GM19395 (cell line): ENCODE measurements around the gene ELFN1.

Experiments
- ATAC-seq: cut with Tn5 transposase; IDR thresholded peaks from one replicate; pipeline ENCODE4 v1.9.1; 2021; ENCODE audit warnings: mild to moderate bottlenecking, moderate library complexity; ENCODE audit not compliant: unreplicated experiment

Gene ELFN1

GRCh38 chr7:1675036-1675671 lies 5.1 kb downstream of the ELFN1 start:
- ATAC-seq, result no peak

- no peak for ATAC-seq
Observed at GRCh38 chr7:1675673-1676549, 5.8 kb downstream of the ELFN1 start.

GRCh38 chr7:1676550-1677078 lies 6.5 kb downstream of the ELFN1 start:
- ATAC-seq, result no peak

- no peak for ATAC-seq
Observed at GRCh38 chr7:1677206-1678080, 7.4 kb downstream of the ELFN1 start.

- ATAC-seq, result no peak
Observed at GRCh38 chr7:1678081-1678543, 8.0 kb downstream of the ELFN1 start.

GRCh38 chr7:1678571-1679325 lies 8.7 kb downstream of the ELFN1 start:
- ATAC-seq, result no peak

- no peak for ATAC-seq
Observed at GRCh38 chr7:1679326-1679965, 9.4 kb downstream of the ELFN1 start.

GRCh38 chr7:1679966-1680730 lies 10.1 kb downstream of the ELFN1 start:
- no peak for ATAC-seq

- no peak for ATAC-seq
Observed at GRCh38 chr7:1681581-1681980, 11.5 kb downstream of the ELFN1 start.

GRCh38 chr7:1685000-1685624 lies 15.0 kb downstream of the ELFN1 start:
- no peak for ATAC-seq

GRCh38 chr7:1688542-1688941 lies 18.5 kb downstream of the ELFN1 start:
- no peak for ATAC-seq

GRCh38 chr7:1689311-1689710 lies 19.2 kb downstream of the ELFN1 start:
- ATAC-seq, result no peak

- no peak for ATAC-seq
Observed at GRCh38 chr7:1690359-1690958, 20.4 kb downstream of the ELFN1 start.

GRCh38 chr7:1691096-1691495 lies 21.0 kb downstream of the ELFN1 start:
- ATAC-seq, result no peak

GRCh38 chr7:1691601-1692514 lies 21.8 kb downstream of the ELFN1 start:
- ATAC-seq, result no peak

- ATAC-seq, result no peak
Observed at GRCh38 chr7:1692515-1693418, 22.7 kb downstream of the ELFN1 start.
